Keratinocyte (primary cell): ENCODE results near the gene CASZ1. TPM values are rescaled to one million over a fixed set of nuclear protein-coding genes. Genes with fewer than 3 reads are reported as not detected.

Experiments used
- DNase-seq: peaks from one replicate; pipeline ENCODE4 v3.0.0-alpha.2; 2011; ENCODE audit warnings: low read depth, missing footprints, low spot score
- FAIRE-seq: peaks from 2 replicates; lab custom pipeline; 2011; peaks lifted over from hg19 to GRCh38; lab: Jason Lieb, UNC
- H2AFZ ChIP-seq: 2 replicates; pipeline ENCODE4 v1.6.0; 2012; ENCODE audit warnings: low read length, control low read depth, inconsistent platforms; ENCODE audit not compliant: control insufficient read depth
- H3K27ac ChIP-seq: 2 replicates; pipeline ENCODE4 v1.5.1; 2011; ENCODE audit warnings: low read length; ENCODE audit not compliant: control insufficient read depth, insufficient read depth
- H3K27me3 ChIP-seq: 3 replicates; pipeline ENCODE4 v1.6.0; 2011; ENCODE audit warnings: low read length; ENCODE audit not compliant: control insufficient read depth, insufficient read depth; ENCODE audit errors: extremely low read depth
- H3K36me3 ChIP-seq, 2 experiments: 2 replicates in 1 of 2; 3 replicates in 1 of 2; pipeline ENCODE4 v1.5.1; 2011; ENCODE audit warnings: low read length in 2 of 2, mild to moderate bottlenecking in 1 of 2; ENCODE audit not compliant: control insufficient read depth in 2 of 2, insufficient read depth in 2 of 2; ENCODE audit errors: extremely low read depth in 1 of 2
- H3K4me1 ChIP-seq: 3 replicates; pipeline ENCODE4 v1.5.1; 2011; ENCODE audit warnings: low read length; ENCODE audit not compliant: control insufficient read depth, insufficient read depth; ENCODE audit errors: extremely low read depth
- H3K4me2 ChIP-seq: 3 replicates; pipeline ENCODE4 v1.6.0; 2011; ENCODE audit warnings: low read depth, low read length; ENCODE audit not compliant: control insufficient read depth, insufficient read depth; ENCODE audit errors: extremely low read depth
- H3K4me3 ChIP-seq, 3 experiments: fragments of 200-600 bp in 1 of 3; sonication (generic) in 1 of 3; 2 replicates in 2 of 3; 3 replicates in 1 of 3; pipeline ENCODE4 v1.5.1; 2011 to 2016; ENCODE audit warnings: low read length in 3 of 3, mild to moderate bottlenecking in 3 of 3, control low read depth in 2 of 3, inconsistent platforms in 1 of 3, low read depth in 1 of 3, mixed read lengths in 1 of 3, mixed run types in 1 of 3, moderate library complexity in 1 of 3; ENCODE audit not compliant: control insufficient read depth in 2 of 3, insufficient read depth in 2 of 3; ENCODE audit errors: extremely low read depth in 1 of 3
- H3K79me2 ChIP-seq: 2 replicates; pipeline ENCODE4 v1.6.0; 2012; ENCODE audit warnings: low read length; ENCODE audit not compliant: control insufficient read depth, insufficient read depth
- H3K9ac ChIP-seq: 3 replicates; pipeline ENCODE4 v1.6.0; 2011; ENCODE audit warnings: low read length; ENCODE audit not compliant: control insufficient read depth, insufficient read depth; ENCODE audit errors: extremely low read depth
- H3K9me1 ChIP-seq: 3 replicates; pipeline ENCODE4 v1.6.0; 2011; ENCODE audit warnings: low read length; ENCODE audit not compliant: control insufficient read depth, insufficient read depth; ENCODE audit errors: extremely low read depth
- H3K9me3 ChIP-seq: 2 replicates; pipeline ENCODE4 v1.5.1; 2012; ENCODE audit warnings: low read depth, low read length; ENCODE audit not compliant: control insufficient read depth
- H4K20me1 ChIP-seq: 3 replicates; pipeline ENCODE4 v1.6.0; 2011; ENCODE audit warnings: low read length; ENCODE audit not compliant: control insufficient read depth, insufficient read depth; ENCODE audit errors: extremely low read depth
- EZH2 ChIP-seq: IDR thresholded peaks from one replicate; pipeline ENCODE4 v1.6.1; 2012; ENCODE audit warnings: inconsistent platforms, mild to moderate bottlenecking, low read length, moderate library complexity
- dilution Hi-C: fragments of 300-500 bp; cut with MboI; formaldehyde crosslinking; loops from one replicate; pipeline ENCODE4 v1.7.0; 2020; ENCODE audit warnings: low sequenced_read_pairs; ENCODE audit not compliant: extremely low pct_ligation_motif_present
- polyA plus RNA-seq, 5 experiments: library from polyadenylated mRNA; depleted of rRNA in 3 of 5; stranded (reverse) in 3 of 5; stranded (forward) in 1 of 5; unstranded in 1 of 5; fragments of >200 nt; gene quantifications; 1 replicate in 1 of 5; 2 replicates in 3 of 5; 3 replicates in 1 of 5; pipeline versions ENCODE4 v1.2.1 to v1.2.3, GENCODE V29; 2011 to 2012; ENCODE audit warnings: missing spikeins in 2 of 5, low read depth in 1 of 5, low replicate concordance in 1 of 5
- TF ChIP-seq, protein P1 (sequence below), 3 experiments: IDR thresholded peaks in 1 of 3; conservative IDR thresholded peaks in 1 of 3; optimal IDR thresholded peaks in 1 of 3; 2 replicates in 2 of 3; 3 replicates in 1 of 3; pipeline versions ENCODE3 to v1.5.1; 2011; ENCODE audit warnings: low read length in 3 of 3, mild to moderate bottlenecking in 3 of 3, moderate library complexity in 2 of 3, control low read depth in 1 of 3, inconsistent platforms in 1 of 3; ENCODE audit not compliant: insufficient read depth in 2 of 3; ENCODE audit errors: extremely low read depth in 1 of 3

CASZ1 gene
- polyA plus RNA-seq, 1 donor (not counting 4 experiments of a cell fraction or from before 2014, with no cell fraction given), result 2.8 TPM

GRCh38 chr1:10682449-10683309 lies 113.8 kb downstream of the CASZ1 start:
- TF ChIP-seq, protein P1, sequence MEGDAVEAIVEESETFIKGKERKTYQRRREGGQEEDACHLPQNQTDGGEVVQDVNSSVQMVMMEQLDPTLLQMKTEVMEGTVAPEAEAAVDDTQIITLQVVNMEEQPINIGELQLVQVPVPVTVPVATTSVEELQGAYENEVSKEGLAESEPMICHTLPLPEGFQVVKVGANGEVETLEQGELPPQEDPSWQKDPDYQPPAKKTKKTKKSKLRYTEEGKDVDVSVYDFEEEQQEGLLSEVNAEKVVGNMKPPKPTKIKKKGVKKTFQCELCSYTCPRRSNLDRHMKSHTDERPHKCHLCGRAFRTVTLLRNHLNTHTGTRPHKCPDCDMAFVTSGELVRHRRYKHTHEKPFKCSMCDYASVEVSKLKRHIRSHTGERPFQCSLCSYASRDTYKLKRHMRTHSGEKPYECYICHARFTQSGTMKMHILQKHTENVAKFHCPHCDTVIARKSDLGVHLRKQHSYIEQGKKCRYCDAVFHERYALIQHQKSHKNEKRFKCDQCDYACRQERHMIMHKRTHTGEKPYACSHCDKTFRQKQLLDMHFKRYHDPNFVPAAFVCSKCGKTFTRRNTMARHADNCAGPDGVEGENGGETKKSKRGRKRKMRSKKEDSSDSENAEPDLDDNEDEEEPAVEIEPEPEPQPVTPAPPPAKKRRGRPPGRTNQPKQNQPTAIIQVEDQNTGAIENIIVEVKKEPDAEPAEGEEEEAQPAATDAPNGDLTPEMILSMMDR (optimal IDR thresholded peaks at IDR 0.05 in 1 of 3, IDR thresholded peaks at IDR 0.05 in 1 of 3, conservative IDR thresholded peaks at IDR 0.05 in 1 of 3; ENCODE audit: extremely low read depth in 1 of 3, insufficient read depth in 2 of 3, low read length in 3 of 3), result no peak
- TF ChIP-seq EZH2, result no peak
- FAIRE-seq, result no peak
- H3K27ac ChIP-seq, result no peak overlapping the region

GRCh38 chr1:10682108-10682445 lies 114.4 kb downstream of the CASZ1 start:
- H2AFZ ChIP-seq, result no peak overlapping the region
- FAIRE-seq (no peak), DNase-seq (no peak)
- no peaks in the 10 kb centered on the region for H3K27me3 ChIP-seq
- TF ChIP-seq, protein P1 (optimal IDR thresholded peaks at IDR 0.05 in 1 of 3, IDR thresholded peaks at IDR 0.05 in 1 of 3, conservative IDR thresholded peaks at IDR 0.05 in 1 of 3; ENCODE audit: extremely low read depth in 1 of 3, insufficient read depth in 2 of 3, low read length in 3 of 3), result no peak
- TF ChIP-seq EZH2, result no peak
- no peaks in the 10 kb centered on the region for H3K79me2 ChIP-seq
- H3K27ac ChIP-seq, result no peak overlapping the region
- peaks cover 3% of the 10 kb centered on the region for H4K20me1 ChIP-seq
- H3K36me3 ChIP-seq, result peaks cover 0 to 4% of the 10 kb centered on the region in 2 experiments
- H3K4me3 ChIP-seq, result no peak overlapping the region
- no peaks in the 10 kb centered on the region for H3K9me1 ChIP-seq
- peaks cover 7% of the 10 kb centered on the region for H3K4me1 ChIP-seq
- no peak overlapping the region for H3K9ac ChIP-seq
- H3K4me2 ChIP-seq, result no peak overlapping the region
- dilution Hi-C loops, result no loop called here
- no peaks in the 10 kb centered on the region for H3K9me3 ChIP-seq

More at GRCh38 chr1:10682449-10683309, 113.8 kb downstream of the CASZ1 start:
- Histone ChIP-seq H3K9me1 (no peaks in the 10 kb centered on the region), H4K20me1 (peaks cover 3% of the 10 kb centered on the region), H3K4me3 (no peak overlapping the region), H3K9ac (no peak overlapping the region), H3K4me2 (no peak overlapping the region), H3K4me1 (peaks cover 7% of the 10 kb centered on the region), H3K36me3 (peaks cover 0 to 4% of the 10 kb centered on the region in 2 experiments), H3K27me3 (no peaks in the 10 kb centered on the region), H3K79me2 (no peaks in the 10 kb centered on the region), H3K9me3 (no peaks in the 10 kb centered on the region), H2AFZ (no peak overlapping the region)
- dilution Hi-C loops, result no loop called here
- DNase-seq, result no peak
